DOHH2 (cell line): ENCODE data around the gene PCCB.

Experiments
- H3F3A ChIP-seq: fragments of 200-600 bp; sonication (generic), shearing (Covaris generic); 2 replicates; pipeline ENCODE4 v1.6.0; 2016; ENCODE audit warnings: antibody characterized with exemption, mild to moderate bottlenecking; ENCODE audit not compliant: control insufficient read depth, insufficient read depth
- H3K27ac ChIP-seq: fragments of 200-600 bp; sonication (generic); 2 replicates; pipeline ENCODE4 v1.5.1; 2014; ENCODE audit warnings: low read depth, mild to moderate bottlenecking, low read length, moderate library complexity
- H3K27me3 ChIP-seq: fragments of 200-600 bp; sonication (generic); 2 replicates; pipeline ENCODE4 v1.6.1; 2014; ENCODE audit warnings: mild to moderate bottlenecking, low read length, mixed read lengths; ENCODE audit not compliant: control insufficient read depth
- H3K36me3 ChIP-seq: fragments of 200-600 bp; sonication (generic); 2 replicates; pipeline ENCODE4 v1.6.1; 2014; ENCODE audit warnings: mild to moderate bottlenecking, low read length, moderate library complexity, mixed read lengths; ENCODE audit not compliant: control insufficient read depth
- H3K4me1 ChIP-seq: fragments of 200-600 bp; sonication (generic); 2 replicates; pipeline ENCODE4 v1.6.1; 2014; ENCODE audit warnings: mild to moderate bottlenecking, low read length, mixed read lengths; ENCODE audit not compliant: control insufficient read depth
- H3K4me2 ChIP-seq: fragments of 200-600 bp; sonication (generic); 2 replicates; pipeline ENCODE4 v1.6.0; 2014; ENCODE audit warnings: mild to moderate bottlenecking, low read length, moderate library complexity
- H3K4me3 ChIP-seq: fragments of 200-600 bp; sonication (generic); 2 replicates; pipeline ENCODE4 v1.5.1; 2014; ENCODE audit warnings: mild to moderate bottlenecking, low read length, mixed read lengths
- H3K79me2 ChIP-seq: fragments of 200-600 bp; sonication (generic); 2 replicates; pipeline ENCODE4 v1.6.1; 2014; ENCODE audit warnings: mild to moderate bottlenecking, low read length, mixed read lengths; ENCODE audit not compliant: control insufficient read depth
- H3K9me2 ChIP-seq: fragments of 200-600 bp; sonication (generic); replicated peaks from 2 replicates; pipeline ENCODE4 v1.6.1; 2014; ENCODE audit warnings: mild to moderate bottlenecking, low read length, mixed read lengths; ENCODE audit not compliant: control insufficient read depth
- H3K9me3 ChIP-seq: fragments of 200-600 bp; sonication (generic); 2 replicates; pipeline ENCODE4 v1.6.1; 2014; ENCODE audit warnings: antibody characterized with exemption, low read length, mixed read lengths; ENCODE audit not compliant: control insufficient read depth, insufficient read depth
- H4K20me1 ChIP-seq: fragments of 200-600 bp; sonication (generic); 2 replicates; pipeline ENCODE4 v1.6.0; 2014; ENCODE audit warnings: low read depth, mild to moderate bottlenecking, antibody characterized with exemption, low read length, moderate library complexity; ENCODE audit not compliant: control insufficient read depth, insufficient read depth
- CTCF ChIP-seq: fragments of 200-600 bp; sonication (generic); IDR thresholded peaks from one replicate; pipeline ENCODE4 v1.5.1; 2014; ENCODE audit warnings: antibody characterized with exemption, mild to moderate bottlenecking, low read depth, low read length; ENCODE audit not compliant: poor library complexity, severe bottlenecking
- EZH2phosphoT487 ChIP-seq: fragments of 200-600 bp; sonication (generic); IDR thresholded peaks from 2 replicates; pipeline ENCODE4 v1.6.1; 2017; ENCODE audit warnings: borderline replicate concordance, mild to moderate bottlenecking, antibody characterized with exemption, low read length, moderate library complexity, mixed read lengths

PCCB gene

DNA sequence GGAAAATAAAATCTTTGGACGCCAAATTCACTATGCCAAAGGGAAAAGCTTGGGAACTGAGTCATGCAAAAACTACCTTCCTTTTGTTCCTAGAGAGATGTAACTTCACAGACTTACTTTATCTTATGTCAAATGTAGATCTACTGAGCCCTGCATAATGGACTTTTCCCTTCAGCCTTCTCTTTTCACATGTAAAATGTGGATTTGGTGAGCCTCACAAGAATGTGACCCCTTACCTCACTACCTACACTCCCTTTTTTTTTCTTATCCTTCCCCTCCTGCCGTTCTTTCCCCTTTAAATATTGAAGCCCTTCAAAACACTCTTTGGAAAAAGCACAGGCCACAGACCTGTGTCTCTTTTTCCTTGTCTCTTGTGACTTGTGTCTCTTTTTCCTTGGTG, 14.0 kb upstream of the PCCB start:
- no peak overlapping the region for H3K4me2 ChIP-seq

GRCh38 chr3:136237103-136237502, 13.0 kb upstream of the PCCB start:
- Histone ChIP-seq H3K36me3 (no peaks in the 10 kb centered on the region), H3K4me3 (no peak overlapping the region), H3K27me3 (peaks cover 3% of the 10 kb centered on the region; the same call in 1 of the 2 replicates), H3K27ac (no peak overlapping the region), H3K79me2 (no peaks in the 10 kb centered on the region), H3K4me1 (no peaks in the 10 kb centered on the region), H3F3A (no peaks in the 10 kb centered on the region), H3K9me3 (no peaks in the 10 kb centered on the region), H3K9me2 (no peaks in the 10 kb centered on the region), H3K4me2 (no peak overlapping the region), H4K20me1 (no peaks in the 10 kb centered on the region)
- TF ChIP-seq CTCF: no peak
- TF ChIP-seq EZH2phosphoT487: no peak

More for the DNA sequence above, 14.0 kb upstream of the PCCB start:
- Histone ChIP-seq H3K9me2 (no peaks in the 10 kb centered on the region), H3K4me3 (no peak overlapping the region), H4K20me1 (no peaks in the 10 kb centered on the region), H3K79me2 (no peaks in the 10 kb centered on the region), H3K36me3 (no peaks in the 10 kb centered on the region), H3F3A (no peaks in the 10 kb centered on the region), H3K27ac (no peak overlapping the region), H3K9me3 (no peaks in the 10 kb centered on the region), H3K27me3 (peaks cover 3% of the 10 kb centered on the region; the same call in 1 of the 2 replicates), H3K4me1 (no peaks in the 10 kb centered on the region)
- TF ChIP-seq EZH2phosphoT487: no peak
- TF ChIP-seq CTCF: no peak

- Histone ChIP-seq H3K27ac (no peak overlapping the region), H3K79me2 (no peaks in the 10 kb centered on the region), H3F3A (no peaks in the 10 kb centered on the region), H3K9me2 (no peaks in the 10 kb centered on the region), H3K4me1 (no peaks in the 10 kb centered on the region), H4K20me1 (no peaks in the 10 kb centered on the region), H3K27me3 (peaks cover 3% of the 10 kb centered on the region; the same call in 1 of the 2 replicates), H3K4me2 (no peak overlapping the region), H3K36me3 (no peaks in the 10 kb centered on the region), H3K4me3 (no peak overlapping the region), H3K9me3 (no peaks in the 10 kb centered on the region)
- no peak for TF ChIP-seq EZH2phosphoT487
- TF ChIP-seq CTCF: no peak
Measured at GRCh38 chr3:136237961-136238649, 12.0 kb upstream of the PCCB start.
